Heart left ventricle (tissue), 11 donors: ENCODE data around the gene ZNF45. TPM values are rescaled to one million over a fixed set of nuclear protein-coding genes. Genes with fewer than 3 reads are reported as not detected.

Experiments
- polyA plus RNA-seq, 2 donors: library from polyadenylated mRNA; stranded (reverse); fragments of 200-250 nt; gene quantifications; one replicate each; pipeline ENCODE4 v1.2.3, GENCODE V29; 2013
- total RNA-seq, 9 donors: library from RNA; depleted of rRNA in 2 of 9; stranded (reverse); fragments of >200 nt in 2 of 9; fragmentation: NEBNext Ultra II Directional in 3 of 9; extraction: Animal tissue kit (Norgen Biotek cat#: 25700) in 3 of 9; gene quantifications; one replicate each; pipeline versions ENCODE4 v1.1.0 to v1.2.4, GENCODE V29; 2016 to 2023
- donor health status: ischemic (EF 13 %, LVEDD 7.1; RV severe dilation, severe dysfunction).
- donor health status: healthy with polysubstance abuse.
- donor health status: DM: no; HTN: yes; CAD: no.
- donor health status: DM: no; HTN: no; CAD: no.
- donor health status: ischemic (EF 25% LVEDD 5.7; RV mildly dilated, moderate dysfunction).
- donor health status: healthy.
- donor health status: DM: yes; HTN: yes; CAD: no.
- donor health status: PGD.
- donor health status: nonischemic (EF 23%, LVEDD 6.1; RV moderate dilation, normal function).

Gene ZNF45
- total and polyA plus RNA-seq, 11 donors: 2.4 to 9.9 (median 7.0) TPM

Other genes with a start within 250 kb of the ZNF45 start
- gene IRGC, start 219.2 kb downstream of the ZNF45 start, total RNA-seq: not detected
- not detected for gene IRGC, start 219.2 kb downstream of the ZNF45 start, polyA plus RNA-seq
- gene SMG9, start 180.3 kb downstream of the ZNF45 start, total RNA-seq: 10 to 100 TPM in 6 of 9 donors, 1 to 10 TPM in 3; 5.8 to 27.7 (median 14.6) TPM
- 10 to 100 TPM; 15.6 to 19.9 TPM for gene SMG9, start 180.3 kb downstream of the ZNF45 start, polyA plus RNA-seq
- 1 to 10 TPM in 2 of 9 donors, under 1 TPM in 7; 0.15 to 3.7 (median 0.63) TPM for gene KCNN4, start 154.3 kb downstream of the ZNF45 start, total RNA-seq
- gene KCNN4, start 154.3 kb downstream of the ZNF45 start, polyA plus RNA-seq: 1 to 10 TPM in 1 of 2 donors, under 1 TPM in 1; 0.46 to 1.1 TPM
- 1 to 10 TPM in 8 of 9 donors, under 1 TPM in 1; 0.37 to 7.9 (median 1.4) TPM for gene LYPD5, start 132.8 kb downstream of the ZNF45 start, total RNA-seq
- 1 to 10 TPM in 1 of 2 donors, under 1 TPM in 1; 0.34 to 1.9 TPM for gene LYPD5, start 132.8 kb downstream of the ZNF45 start, polyA plus RNA-seq
- 10 to 100 TPM in 6 of 9 donors, 1 to 10 TPM in 3; 4.6 to 13.4 (median 11.9) TPM for gene ZNF283, start 108.0 kb downstream of the ZNF45 start, total RNA-seq
- gene ZNF283, start 108.0 kb downstream of the ZNF45 start, polyA plus RNA-seq: 1 to 10 TPM; 4.8 to 5.0 TPM
- 1 to 10 TPM; 2.3 to 7.6 (median 6.1) TPM for gene ZNF404, start 51.3 kb downstream of the ZNF45 start, total RNA-seq
- gene ZNF404, start 51.3 kb downstream of the ZNF45 start, polyA plus RNA-seq: 10 to 100 TPM in 1 of 2 donors, 1 to 10 TPM in 1; 5.6 to 18.7 TPM
- 1 to 10 TPM; 2.6 to 6.7 (median 3.9) TPM for gene ZNF221, start 15.9 kb upstream of the ZNF45 start, total RNA-seq
- 1 to 10 TPM; 2.4 to 2.9 TPM for gene ZNF221, start 15.9 kb upstream of the ZNF45 start, polyA plus RNA-seq
- gene ZNF155, start 48.9 kb upstream of the ZNF45 start, total RNA-seq: 1 to 10 TPM; 4.0 to 7.7 (median 6.6) TPM
- gene ZNF155, start 48.9 kb upstream of the ZNF45 start, polyA plus RNA-seq: 1 to 10 TPM; 4.9 to 5.1 TPM
- gene ZNF230, start 67.7 kb upstream of the ZNF45 start, total RNA-seq: 1 to 10 TPM; 1.7 to 4.3 (median 2.5) TPM
- 1 to 10 TPM; 1.8 to 1.9 TPM for gene ZNF230, start 67.7 kb upstream of the ZNF45 start, polyA plus RNA-seq
- gene ZNF222, start 90.1 kb upstream of the ZNF45 start, total RNA-seq: 1 to 10 TPM; 2.3 to 5.0 (median 3.9) TPM
- 1 to 10 TPM; 2.1 to 7.7 TPM for gene ZNF222, start 90.1 kb upstream of the ZNF45 start, polyA plus RNA-seq
- 1 to 10 TPM; 1.7 to 5.1 (median 3.2) TPM for gene ZNF223, start 116.8 kb upstream of the ZNF45 start, total RNA-seq
- 1 to 10 TPM; 2.6 to 4.5 TPM for gene ZNF223, start 116.8 kb upstream of the ZNF45 start, polyA plus RNA-seq
- gene ZNF284, start 136.9 kb upstream of the ZNF45 start, total RNA-seq: 1 to 10 TPM; 1.2 to 2.7 (median 1.8) TPM
- 1 to 10 TPM; 1.1 TPM for gene ZNF284, start 136.9 kb upstream of the ZNF45 start, polyA plus RNA-seq
- 10 to 100 TPM in 8 of 9 donors, 1 to 10 TPM in 1; 9.9 to 17.7 (median 13.0) TPM for gene ZNF224, start 159.1 kb upstream of the ZNF45 start, total RNA-seq
- 10 to 100 TPM in 1 of 2 donors, 1 to 10 TPM in 1; 7.1 to 11.8 TPM for gene ZNF224, start 159.1 kb upstream of the ZNF45 start, polyA plus RNA-seq
- 1 to 10 TPM; 1.3 to 6.2 (median 3.7) TPM for gene ZNF225, start 178.1 kb upstream of the ZNF45 start, total RNA-seq
- 1 to 10 TPM; 1.4 to 2.1 TPM for gene ZNF225, start 178.1 kb upstream of the ZNF45 start, polyA plus RNA-seq
- gene ZNF234, start 206.3 kb upstream of the ZNF45 start, total RNA-seq: 10 to 100 TPM in 3 of 9 donors, 1 to 10 TPM in 6; 4.6 to 12.8 (median 9.4) TPM
- gene ZNF234, start 206.3 kb upstream of the ZNF45 start, polyA plus RNA-seq: 1 to 10 TPM; 4.5 to 4.7 TPM
- gene ZNF226, start 229.8 kb upstream of the ZNF45 start, total RNA-seq: 10 to 100 TPM; 12.2 to 29.2 (median 21.1) TPM
- 10 to 100 TPM; 18.9 to 20.1 TPM for gene ZNF226, start 229.8 kb upstream of the ZNF45 start, polyA plus RNA-seq